ENCODE results near the gene IFNAR2. TPM values are rescaled to one million over a fixed set of nuclear protein-coding genes. Genes with fewer than 3 reads are reported as not detected.

The IFNAR2 gene
- total RNA-seq (2022; extraction: Qiagen RNA extraction) = 14.6 to 16.3 TPM (median 15.4 TPM) in 5 replicates

GRCh38 chr21:33229784-33230544 is at the start of gene IFNAR2:
IFNAR2 (plus strand) TSS chr21:33229938; CDS start chr21:33241923, 11,985 bp downstream.

GRCh38 chr21:33266050-33266788 is 36.5 kb downstream of the IFNAR2 start, which contains the start of gene IL10RB:
IL10RB (plus strand) TSS chr21:33266367; CDS start chr21:33266466, 99 bp downstream.

Other genes starting within 250 kb of the IFNAR2 start
- gene OLIG2, start 204.0 kb upstream of the IFNAR2 start, total RNA-seq (2022; extraction: Qiagen RNA extraction) = not detected in 5 replicates
- gene OLIG1, start 159.8 kb upstream of the IFNAR2 start, total RNA-seq (2022; extraction: Qiagen RNA extraction) = not detected in 5 replicates
- gene IL10RB, start 36.4 kb downstream of the IFNAR2 start, total RNA-seq (2022; extraction: Qiagen RNA extraction) = 17.4 to 18.9 TPM (median 18.4 TPM) in 5 replicates
- gene IFNAR1, start 95.0 kb downstream of the IFNAR2 start, total RNA-seq (2022; extraction: Qiagen RNA extraction) = 13.5 to 27.4 TPM (median 15.3 TPM) in 5 replicates
- gene IFNGR2, start 173.5 kb downstream of the IFNAR2 start, total RNA-seq (2022; extraction: Qiagen RNA extraction) = 50.2 to 58.9 TPM (median 55.1 TPM) in 5 replicates